Ovary (tissue), 3 donors: ENCODE measurements around the gene SELENOW.

Source experiments
- EP300 ChIP-seq: sonication (generic); formaldehyde crosslinking; IDR thresholded peaks from one replicate; pipeline ENCODE4 v1.6.1; 2017; ENCODE audit warnings: antibody characterized with exemption
- POLR2A ChIP-seq: fragments of 450-650 bp; IDR thresholded peaks from one replicate; pipeline ENCODE4 v1.6.1; 2017; ENCODE audit warnings: antibody characterized with exemption, mild to moderate bottlenecking, moderate library complexity
- TF ChIP-seq, protein P1 (sequence below), 3 donors: fragments of 450-650 bp in 2 of 3; fragments of 200-600 bp in 1 of 3; IDR thresholded peaks; one replicate each; pipeline versions ENCODE4 v1.5.1 to v1.8.0; 2016 to 2022; ENCODE audit warnings: antibody characterized with exemption in 3 of 3, mild to moderate bottlenecking in 1 of 3
- donor health status: DM: no; HTN: no; CAD: no.

DNA sequence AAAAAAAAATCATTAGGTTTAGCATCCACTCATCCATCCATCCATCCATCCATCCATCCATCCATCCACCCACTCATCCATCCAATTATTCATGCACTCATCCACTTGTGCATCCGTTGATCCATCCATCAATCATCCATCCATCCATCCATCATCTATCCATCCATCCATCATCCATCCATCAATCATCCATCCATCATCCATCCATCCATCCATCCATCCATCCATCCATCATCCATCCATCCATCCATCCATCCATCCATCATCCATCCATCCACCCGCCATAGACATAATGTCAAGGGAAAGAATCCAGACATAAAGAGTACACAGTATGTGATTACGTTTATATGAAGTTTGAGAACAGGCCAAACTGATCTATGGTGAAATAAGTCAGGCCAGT, 9.0 kb upstream of the SELENOW start:
- TF ChIP-seq, protein P1, sequence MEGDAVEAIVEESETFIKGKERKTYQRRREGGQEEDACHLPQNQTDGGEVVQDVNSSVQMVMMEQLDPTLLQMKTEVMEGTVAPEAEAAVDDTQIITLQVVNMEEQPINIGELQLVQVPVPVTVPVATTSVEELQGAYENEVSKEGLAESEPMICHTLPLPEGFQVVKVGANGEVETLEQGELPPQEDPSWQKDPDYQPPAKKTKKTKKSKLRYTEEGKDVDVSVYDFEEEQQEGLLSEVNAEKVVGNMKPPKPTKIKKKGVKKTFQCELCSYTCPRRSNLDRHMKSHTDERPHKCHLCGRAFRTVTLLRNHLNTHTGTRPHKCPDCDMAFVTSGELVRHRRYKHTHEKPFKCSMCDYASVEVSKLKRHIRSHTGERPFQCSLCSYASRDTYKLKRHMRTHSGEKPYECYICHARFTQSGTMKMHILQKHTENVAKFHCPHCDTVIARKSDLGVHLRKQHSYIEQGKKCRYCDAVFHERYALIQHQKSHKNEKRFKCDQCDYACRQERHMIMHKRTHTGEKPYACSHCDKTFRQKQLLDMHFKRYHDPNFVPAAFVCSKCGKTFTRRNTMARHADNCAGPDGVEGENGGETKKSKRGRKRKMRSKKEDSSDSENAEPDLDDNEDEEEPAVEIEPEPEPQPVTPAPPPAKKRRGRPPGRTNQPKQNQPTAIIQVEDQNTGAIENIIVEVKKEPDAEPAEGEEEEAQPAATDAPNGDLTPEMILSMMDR (IDR thresholded peaks at IDR 0.05): no peak
- TF ChIP-seq POLR2A (no peak), EP300 (no peak)
